ENCODE measurements around the gene PTOV1.

PTOV1 gene

DNA sequence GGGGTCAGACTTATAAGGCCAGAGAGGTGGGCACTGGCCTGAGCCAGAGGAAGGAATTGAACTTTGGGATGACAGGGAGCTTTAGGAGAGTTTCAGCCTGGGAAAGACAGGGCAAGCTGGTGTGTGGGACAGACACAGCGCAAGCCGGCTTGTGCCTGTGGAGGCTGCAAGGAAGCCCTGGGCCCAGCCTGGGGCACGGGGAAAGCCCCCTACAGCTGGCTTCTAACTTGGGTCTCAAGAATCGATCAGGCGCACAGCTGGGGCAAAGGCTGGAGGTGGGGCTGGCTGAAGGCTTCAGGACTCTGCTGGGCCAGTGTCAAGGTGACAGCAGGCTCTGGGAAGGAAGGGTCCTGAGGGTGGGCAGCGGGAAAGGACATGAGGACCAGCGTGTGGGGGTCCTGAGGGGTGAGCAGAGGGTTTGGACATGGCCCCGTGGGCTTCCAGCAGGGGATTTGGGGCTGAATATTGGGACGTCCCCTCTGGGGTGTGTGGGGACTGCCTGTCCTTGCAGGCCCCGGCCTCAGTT lies 3.0 kb downstream of the PTOV1 start:
- H3K4me1 ChIP-seq (ENCODE audit: control insufficient read depth, insufficient read depth, low read length, unreplicated experiment) = peaks cover 16% of the 10 kb centered on the region
- no peaks in the 10 kb centered on the region for H3K27me3 ChIP-seq (ENCODE audit: insufficient read depth, low read length)
- H3K36me3 ChIP-seq (ENCODE audit: insufficient read depth, low read length) = no peaks in the 10 kb centered on the region
- no peak overlapping the region for H2AFZ ChIP-seq (ENCODE audit: low read length, unreplicated experiment)
- peaks cover 26% of the 10 kb centered on the region for H3K79me2 ChIP-seq (ENCODE audit: control insufficient read depth, insufficient read depth, low read length, unreplicated experiment)
- no peak overlapping the region for H3K27ac ChIP-seq (ENCODE audit: low read depth, low read length)
- no peak overlapping the region for H3K4me3 ChIP-seq (ENCODE audit: low read depth, low read length)

DNA sequence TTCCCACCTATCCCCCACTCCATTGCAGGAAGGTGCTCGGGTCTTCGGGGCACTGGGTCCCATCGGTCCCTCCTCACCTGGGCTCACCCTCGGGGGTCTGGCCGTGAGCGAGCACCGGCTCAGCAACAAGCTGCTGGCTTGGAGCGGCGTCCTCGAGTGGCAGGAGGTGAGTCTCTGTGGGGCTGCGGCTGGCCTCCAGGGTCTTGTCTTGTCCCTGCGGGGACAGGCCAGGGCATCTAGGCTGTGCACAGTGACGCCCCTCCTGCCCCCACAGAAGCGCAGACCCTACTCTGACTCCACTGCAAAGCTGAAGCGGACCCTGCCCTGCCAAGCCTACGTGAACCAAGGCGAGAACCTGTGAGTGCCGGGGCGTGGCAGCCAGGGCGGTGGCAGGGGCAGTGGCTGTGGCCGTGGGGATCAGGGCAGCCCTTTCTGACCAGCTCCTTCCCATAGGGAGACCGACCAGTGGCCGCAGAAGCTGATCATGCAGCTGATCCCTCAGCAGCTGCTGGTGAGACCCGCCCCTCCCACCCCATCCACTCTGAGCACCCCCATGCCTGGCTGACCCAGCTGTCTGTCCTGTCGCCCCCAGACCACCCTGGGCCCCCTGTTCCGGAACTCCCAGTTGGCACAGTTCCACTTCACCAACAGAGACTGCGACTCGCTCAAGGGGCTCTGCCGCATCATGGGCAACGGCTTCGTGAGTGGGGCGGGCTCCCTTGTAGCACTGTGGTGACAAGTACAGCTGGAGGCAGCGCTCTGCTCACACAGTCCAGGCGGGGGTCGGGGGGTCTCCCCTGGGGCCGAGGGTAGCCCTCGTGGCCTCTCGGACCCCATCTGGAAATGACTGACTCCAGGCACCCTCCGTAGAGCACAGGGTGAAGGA lies 3.7 kb downstream of the PTOV1 start:
- Histone ChIP-seq H2AFZ (ENCODE audit: low read length, unreplicated experiment) (no peak overlapping the region), H3K27ac (ENCODE audit: low read depth, low read length) (no peak overlapping the region), H3K27me3 (ENCODE audit: insufficient read depth, low read length) (no peaks in the 10 kb centered on the region), H3K79me2 (ENCODE audit: control insufficient read depth, insufficient read depth, low read length, unreplicated experiment) (peaks cover 26% of the 10 kb centered on the region), H3K36me3 (ENCODE audit: insufficient read depth, low read length) (no peaks in the 10 kb centered on the region), H3K4me3 (ENCODE audit: low read depth, low read length) (no peak overlapping the region), H3K4me1 (ENCODE audit: control insufficient read depth, insufficient read depth, low read length, unreplicated experiment) (peaks cover 20% of the 10 kb centered on the region)

DNA sequence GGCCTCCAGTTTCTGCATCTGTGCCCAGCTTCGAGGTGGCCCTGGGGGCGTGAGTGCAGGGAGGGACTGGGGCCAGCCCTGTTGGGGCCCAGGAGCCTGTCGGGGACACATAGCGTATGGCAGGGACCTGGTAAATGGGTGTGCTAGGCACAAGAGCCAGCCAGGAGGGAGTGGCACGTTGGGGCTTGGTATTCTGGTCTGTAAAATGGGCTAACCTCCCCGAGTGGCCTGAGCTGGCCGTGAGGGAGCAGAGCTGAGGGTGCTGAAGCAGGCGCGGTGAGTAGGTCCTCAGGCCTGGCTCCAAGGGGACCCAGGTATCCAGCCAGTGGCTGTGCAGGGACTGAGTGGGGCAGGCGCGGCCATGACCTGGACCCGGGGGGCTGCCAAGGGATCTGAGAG lies 4.3 kb downstream of the PTOV1 start:
- no peaks in the 10 kb centered on the region for H3K36me3 ChIP-seq (ENCODE audit: insufficient read depth, low read length)
- H3K27me3 ChIP-seq (ENCODE audit: insufficient read depth, low read length) = no peaks in the 10 kb centered on the region
- H3K79me2 ChIP-seq (ENCODE audit: control insufficient read depth, insufficient read depth, low read length, unreplicated experiment) = peaks cover 21% of the 10 kb centered on the region
- H3K27ac ChIP-seq (ENCODE audit: low read depth, low read length) = no peak overlapping the region
- H2AFZ ChIP-seq (ENCODE audit: low read length, unreplicated experiment) = no peak overlapping the region
- H3K4me3 ChIP-seq (ENCODE audit: low read depth, low read length) = no peak overlapping the region
- peaks cover 23% of the 10 kb centered on the region for H3K4me1 ChIP-seq (ENCODE audit: control insufficient read depth, insufficient read depth, low read length, unreplicated experiment)

DNA sequence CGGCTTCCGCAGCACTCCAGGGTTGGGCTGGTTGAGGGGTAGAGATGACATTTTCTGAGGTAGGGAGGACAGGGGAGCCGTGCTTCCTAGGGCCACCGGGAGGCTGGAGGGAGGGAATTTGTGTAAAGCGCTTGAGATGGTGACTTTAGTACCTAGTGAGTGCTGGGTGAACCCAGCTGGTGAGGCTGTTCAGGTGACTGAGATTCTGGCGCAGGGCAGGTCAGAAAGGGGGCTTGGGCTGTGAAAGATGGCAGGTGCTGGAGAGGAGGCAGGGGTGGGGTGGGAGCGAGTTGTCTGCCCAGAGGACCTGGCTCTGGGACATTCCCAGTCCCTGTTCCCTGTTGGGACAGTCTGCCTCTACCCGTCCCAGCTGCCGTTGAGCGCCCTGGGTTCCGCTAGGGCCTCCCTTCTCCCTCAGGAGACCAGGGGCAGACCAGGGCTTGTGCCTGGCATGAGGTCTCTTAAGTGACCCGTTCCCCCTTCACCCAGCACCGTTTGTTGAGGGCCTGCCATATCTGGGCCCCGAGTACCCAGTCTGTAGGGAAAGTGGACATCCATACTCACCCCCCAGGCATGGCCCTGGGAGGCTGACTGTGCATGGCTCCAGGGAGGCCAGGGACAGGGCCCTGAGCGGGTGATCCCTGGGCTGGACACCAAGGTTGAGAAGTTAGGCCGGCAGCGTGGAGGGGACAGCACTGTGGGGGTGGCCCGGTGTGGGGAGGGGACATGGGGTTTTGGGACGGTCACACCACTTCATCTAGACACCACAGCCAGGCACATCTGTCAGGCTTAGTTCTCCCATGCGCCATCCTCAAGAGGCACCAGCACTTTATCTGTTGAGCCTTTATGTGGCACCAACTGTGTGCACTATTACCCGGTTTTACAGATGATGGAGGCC lies 5.0 kb downstream of the PTOV1 start:
- Histone ChIP-seq H3K4me3 (ENCODE audit: low read depth, low read length) (no peak overlapping the region), H2AFZ (ENCODE audit: low read length, unreplicated experiment) (no peak overlapping the region), H3K79me2 (ENCODE audit: control insufficient read depth, insufficient read depth, low read length, unreplicated experiment) (peaks cover 21% of the 10 kb centered on the region), H3K27ac (ENCODE audit: low read depth, low read length) (no peak overlapping the region), H3K36me3 (ENCODE audit: insufficient read depth, low read length) (no peaks in the 10 kb centered on the region), H3K4me1 (ENCODE audit: control insufficient read depth, insufficient read depth, low read length, unreplicated experiment) (peaks cover 23% of the 10 kb centered on the region), H3K27me3 (ENCODE audit: insufficient read depth, low read length) (no peaks in the 10 kb centered on the region)

DNA sequence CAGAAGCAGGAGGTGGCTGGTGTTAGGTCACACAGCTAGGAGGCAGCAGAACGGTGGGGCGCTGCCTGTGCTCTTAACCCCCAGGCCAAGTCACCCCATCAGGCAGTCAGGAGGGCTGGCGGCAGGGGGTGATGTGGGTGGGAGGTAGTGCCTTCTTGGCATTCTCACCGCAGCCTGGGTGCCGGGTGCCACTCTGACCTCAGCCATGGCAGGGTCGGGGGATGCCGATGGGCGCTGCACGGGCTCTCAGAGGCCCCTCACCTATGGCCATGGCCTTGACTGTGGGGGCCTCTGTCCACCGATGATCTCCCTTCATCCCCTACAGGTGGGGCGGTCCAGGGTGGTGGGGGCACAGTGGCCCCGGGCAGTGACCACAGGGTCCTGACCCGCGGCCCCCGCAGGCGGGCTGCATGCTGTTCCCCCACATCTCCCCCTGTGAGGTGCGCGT lies 5.6 kb downstream of the PTOV1 start:
- H3K27ac ChIP-seq (ENCODE audit: low read depth, low read length) = no peak overlapping the region
- H3K36me3 ChIP-seq (ENCODE audit: insufficient read depth, low read length) = no peaks in the 10 kb centered on the region

DNA sequence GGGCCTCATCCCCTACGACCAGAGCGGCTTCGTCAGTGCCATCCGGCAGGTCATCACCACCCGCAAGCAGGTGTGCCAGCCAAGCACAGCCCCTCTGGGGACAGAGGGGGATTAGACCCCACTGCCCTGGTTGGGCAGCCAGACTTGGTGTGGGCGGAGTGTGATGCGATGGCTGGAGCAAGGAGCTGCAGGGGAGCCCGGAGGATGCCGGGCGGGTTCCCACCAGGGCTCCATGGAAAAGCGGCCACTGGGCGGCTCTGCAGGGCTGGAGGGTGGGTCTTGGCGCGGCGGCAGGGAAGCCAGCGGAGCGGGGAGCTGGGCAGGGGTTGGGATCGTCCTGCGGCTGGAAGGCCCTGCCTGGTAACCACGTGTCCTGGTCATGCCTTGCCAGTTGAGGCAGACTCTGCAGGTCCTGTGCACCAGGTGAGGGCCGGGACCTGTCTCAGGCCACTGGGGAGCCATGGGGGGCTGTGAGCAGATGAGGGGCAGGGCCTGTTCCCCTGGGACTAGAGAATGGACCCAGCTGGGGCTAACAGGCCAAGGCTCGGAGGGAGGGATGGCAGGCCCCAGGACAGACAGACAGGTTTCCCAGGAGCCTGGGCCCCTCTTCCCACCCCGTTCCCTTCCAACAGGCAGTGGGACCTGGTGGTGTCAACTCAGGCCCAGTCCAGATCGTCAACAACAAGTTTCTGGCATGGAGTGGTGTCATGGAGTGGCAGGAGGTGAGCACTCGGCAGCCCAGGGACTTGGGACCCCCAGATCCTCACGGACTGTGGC lies 6.3 kb downstream of the PTOV1 start:
- H3K36me3 ChIP-seq (ENCODE audit: insufficient read depth, low read length) = no peaks in the 10 kb centered on the region
- H3K4me3 ChIP-seq (ENCODE audit: low read depth, low read length) = no peak overlapping the region
- no peak overlapping the region for H2AFZ ChIP-seq (ENCODE audit: low read length, unreplicated experiment)
- H3K27me3 ChIP-seq (ENCODE audit: insufficient read depth, low read length) = no peaks in the 10 kb centered on the region
- peaks cover 21% of the 10 kb centered on the region for H3K4me1 ChIP-seq (ENCODE audit: control insufficient read depth, insufficient read depth, low read length, unreplicated experiment)
- H3K27ac ChIP-seq (ENCODE audit: low read depth, low read length) = no peak overlapping the region
- peaks cover 14% of the 10 kb centered on the region for H3K79me2 ChIP-seq (ENCODE audit: control insufficient read depth, insufficient read depth, low read length, unreplicated experiment)

More for the DNA sequence above, 5.6 kb downstream of the PTOV1 start:
- H2AFZ ChIP-seq (ENCODE audit: low read length, unreplicated experiment) = no peak overlapping the region
- H3K27me3 ChIP-seq (ENCODE audit: insufficient read depth, low read length) = no peaks in the 10 kb centered on the region
- H3K4me1 ChIP-seq (ENCODE audit: control insufficient read depth, insufficient read depth, low read length, unreplicated experiment) = peaks cover 23% of the 10 kb centered on the region
- H3K79me2 ChIP-seq (ENCODE audit: control insufficient read depth, insufficient read depth, low read length, unreplicated experiment) = peaks cover 21% of the 10 kb centered on the region
- no peak overlapping the region for H3K4me3 ChIP-seq (ENCODE audit: low read depth, low read length)

DNA sequence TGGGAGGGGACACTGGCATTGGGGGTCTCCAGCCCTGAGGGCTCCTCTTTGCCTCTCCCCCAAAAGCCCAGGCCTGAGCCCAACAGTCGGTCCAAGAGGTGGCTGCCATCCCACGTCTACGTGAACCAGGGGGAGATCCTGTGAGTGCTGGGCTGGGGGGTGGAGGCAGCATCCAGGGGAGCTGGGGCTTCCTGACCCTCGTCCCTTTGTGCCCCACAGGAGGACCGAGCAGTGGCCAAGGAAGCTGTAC lies 6.8 kb downstream of the PTOV1 start:
- no peak overlapping the region for H3K27ac ChIP-seq (ENCODE audit: low read depth, low read length)
- H3K79me2 ChIP-seq (ENCODE audit: control insufficient read depth, insufficient read depth, low read length, unreplicated experiment) = peaks cover 9% of the 10 kb centered on the region
- H3K36me3 ChIP-seq (ENCODE audit: insufficient read depth, low read length) = no peaks in the 10 kb centered on the region
- H2AFZ ChIP-seq (ENCODE audit: low read length, unreplicated experiment) = no peak overlapping the region
- H3K27me3 ChIP-seq (ENCODE audit: insufficient read depth, low read length) = no peaks in the 10 kb centered on the region
- H3K4me1 ChIP-seq (ENCODE audit: control insufficient read depth, insufficient read depth, low read length, unreplicated experiment) = peaks cover 16% of the 10 kb centered on the region
- no peak overlapping the region for H3K4me3 ChIP-seq (ENCODE audit: low read depth, low read length)

DNA sequence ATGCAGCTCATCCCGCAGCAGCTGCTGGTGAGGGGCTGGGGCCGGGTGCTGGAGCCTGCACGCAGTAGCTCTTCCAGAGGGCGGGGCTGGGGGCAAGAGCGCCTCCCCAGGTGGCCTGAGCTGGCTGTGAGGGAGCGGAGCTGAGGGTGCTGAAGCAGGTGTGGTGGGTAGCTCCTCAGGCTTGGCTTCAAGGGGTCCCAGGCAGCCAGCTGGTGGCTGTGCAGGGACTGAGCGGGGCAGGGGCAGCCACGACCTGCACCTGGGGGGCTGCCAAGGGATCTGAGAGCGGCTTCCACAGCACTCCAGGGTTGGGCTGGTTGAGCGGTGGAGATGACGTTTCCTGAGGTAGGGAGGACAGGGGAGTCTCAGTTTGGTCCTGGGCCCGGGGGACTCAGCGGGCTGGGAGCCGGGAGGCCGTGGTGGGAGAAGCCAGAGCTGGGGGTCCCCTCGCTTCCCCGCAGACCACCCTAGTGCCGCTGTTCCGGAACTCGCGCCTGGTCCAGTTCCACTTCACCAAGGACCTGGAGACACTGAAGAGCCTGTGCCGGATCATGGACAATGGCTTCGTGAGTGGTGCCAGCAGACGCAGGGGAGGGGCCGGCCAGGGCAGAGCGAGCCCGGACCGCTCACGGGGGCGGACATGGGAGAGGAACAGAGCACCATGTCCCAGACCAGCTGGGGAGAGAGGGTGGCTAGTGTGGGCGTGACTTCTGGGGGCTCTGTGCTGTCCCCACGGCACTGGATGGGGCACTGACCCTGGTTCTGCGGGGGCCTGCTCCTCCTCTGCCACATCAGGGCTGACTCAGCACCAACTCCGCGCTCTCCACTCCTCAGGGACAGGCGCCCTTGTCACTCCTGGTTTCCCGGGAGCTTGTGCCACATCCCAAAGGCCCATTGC lies 7.4 kb downstream of the PTOV1 start:
- Histone ChIP-seq H3K4me3 (ENCODE audit: low read depth, low read length) (no peak overlapping the region), H3K4me1 (ENCODE audit: control insufficient read depth, insufficient read depth, low read length, unreplicated experiment) (peaks cover 15% of the 10 kb centered on the region), H3K27ac (ENCODE audit: low read depth, low read length) (peak overlapping the region; percentile 54), H3K27me3 (ENCODE audit: insufficient read depth, low read length) (no peaks in the 10 kb centered on the region), H2AFZ (ENCODE audit: low read length, unreplicated experiment) (no peak overlapping the region), H3K36me3 (ENCODE audit: insufficient read depth, low read length) (no peaks in the 10 kb centered on the region), H3K79me2 (ENCODE audit: control insufficient read depth, insufficient read depth, low read length, unreplicated experiment) (peaks cover 5% of the 10 kb centered on the region)

DNA sequence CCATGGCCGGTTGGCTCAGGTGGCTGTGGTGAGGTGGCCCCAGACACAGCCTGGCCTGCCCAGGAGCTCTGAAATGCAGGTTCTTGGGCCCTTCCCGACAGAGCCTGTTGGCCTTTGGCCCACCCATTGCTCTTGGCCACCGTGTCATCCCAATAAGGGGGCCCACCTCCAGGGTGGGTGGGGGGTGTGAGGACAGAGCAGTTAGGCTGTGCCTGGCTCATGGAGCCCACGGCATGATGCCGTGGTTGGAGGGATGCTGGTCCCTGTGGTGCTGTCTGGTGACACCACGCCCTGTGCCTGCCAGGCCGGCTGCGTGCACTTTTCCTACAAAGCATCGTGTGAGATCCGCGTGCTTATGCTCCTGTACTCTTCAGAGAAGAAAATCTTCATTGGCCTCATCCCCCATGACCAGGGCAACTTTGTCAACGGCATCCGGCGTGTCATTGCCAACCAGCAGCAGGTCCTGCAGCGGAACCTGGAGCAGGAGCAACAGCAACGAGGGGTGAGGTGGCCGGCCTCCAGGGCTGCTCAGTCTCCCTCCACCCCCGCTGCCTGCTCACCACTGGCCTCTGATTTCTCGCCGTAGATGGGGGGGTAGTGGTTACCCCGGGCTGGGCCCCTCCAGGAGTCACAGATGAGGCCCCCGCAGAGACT lies 8.8 kb downstream of the PTOV1 start:
- peaks cover 15% of the 10 kb centered on the region for H3K4me1 ChIP-seq (ENCODE audit: control insufficient read depth, insufficient read depth, low read length, unreplicated experiment)
- peaks cover 7% of the 10 kb centered on the region for H3K79me2 ChIP-seq (ENCODE audit: control insufficient read depth, insufficient read depth, low read length, unreplicated experiment)
- no peaks in the 10 kb centered on the region for H3K36me3 ChIP-seq (ENCODE audit: insufficient read depth, low read length)
- H3K27ac ChIP-seq (ENCODE audit: low read depth, low read length) = peak overlapping the region; percentile 42
- no peak overlapping the region for H3K4me3 ChIP-seq (ENCODE audit: low read depth, low read length)
- H3K27me3 ChIP-seq (ENCODE audit: insufficient read depth, low read length) = no peaks in the 10 kb centered on the region
- H2AFZ ChIP-seq (ENCODE audit: low read length, unreplicated experiment) = no peak overlapping the region
